Liver (tissue), 9 donors: ENCODE results near the gene BCAS1. TPM values are rescaled to one million over a fixed set of nuclear protein-coding genes. Genes with fewer than 3 reads are reported as not detected.

Experiments used
- DNase-seq: peaks from one replicate; pipeline ENCODE4 v3.0.0-alpha.2; 2017; ENCODE audit warnings: low spot score
- H3K27ac ChIP-seq, 2 donors: one replicate each; pipeline ENCODE4 v1.7.0; 2013; ENCODE audit warnings: inconsistent platforms in 2 of 2, low read length in 2 of 2, control low read depth in 1 of 2, low read depth in 1 of 2, mild to moderate bottlenecking in 1 of 2
- H3K27me3 ChIP-seq, 4 donors: one replicate each; pipeline versions ENCODE4 v1.6.1 to v1.7.0; 2013; ENCODE audit warnings: low read length in 3 of 4, inconsistent platforms in 1 of 4, mild to moderate bottlenecking in 1 of 4, moderate library complexity in 1 of 4; ENCODE audit not compliant: control insufficient read depth in 4 of 4, insufficient read depth in 4 of 4
- H3K36me3 ChIP-seq, 4 donors: one replicate each; pipeline versions ENCODE4 v1.6.1 to v1.7.0; 2013; ENCODE audit warnings: low read length in 3 of 4, mild to moderate bottlenecking in 3 of 4, low read depth in 1 of 4, moderate library complexity in 1 of 4; ENCODE audit not compliant: control insufficient read depth in 4 of 4, insufficient read depth in 3 of 4
- H3K4me1 ChIP-seq, 4 donors: one replicate each; pipeline versions ENCODE4 v1.6.1 to v1.7.0; 2013; ENCODE audit warnings: low read length in 3 of 4, mild to moderate bottlenecking in 3 of 4, moderate library complexity in 1 of 4; ENCODE audit not compliant: control insufficient read depth in 4 of 4, insufficient read depth in 4 of 4
- H3K4me3 ChIP-seq, 3 donors: one replicate each; pipeline versions ENCODE4 v1.6.1 to v1.7.0; 2013; ENCODE audit warnings: low read length in 3 of 3, control low read depth in 1 of 3, low read depth in 1 of 3, mild to moderate bottlenecking in 1 of 3
- H3K9ac ChIP-seq, 2 donors: one replicate each; pipeline ENCODE4 v1.7.0; 2013; ENCODE audit warnings: low read length in 2 of 2, mild to moderate bottlenecking in 2 of 2, moderate library complexity in 2 of 2, control low read depth in 1 of 2, low read depth in 1 of 2
- H3K9me3 ChIP-seq, 4 donors: one replicate each; pipeline versions ENCODE4 v1.6.1 to v1.7.0; 2013; ENCODE audit warnings: low read length in 3 of 4; ENCODE audit not compliant: control insufficient read depth in 4 of 4
- ATF3 ChIP-seq: IDR thresholded peaks from 2 replicates; pipeline ENCODE4 v1.6.1; 2016; ENCODE audit warnings: antibody characterized with exemption
- CTCF ChIP-seq: fragments of 150-350 bp; IDR thresholded peaks from 2 replicates; pipeline ENCODE4 v1.5.1; 2017; ENCODE audit warnings: improper control_type of control experiment, low read depth, low read length; ENCODE audit not compliant: missing input control
- FOXA2 ChIP-seq: IDR thresholded peaks from 2 replicates; pipeline ENCODE4 v1.6.1; 2016; ENCODE audit warnings: antibody characterized with exemption
- HNF4A ChIP-seq, 2 donors: conservative IDR thresholded peaks; 2 replicates each; pipeline ENCODE4 v1.6.1; 2016; ENCODE audit warnings: antibody characterized with exemption in 2 of 2, mild to moderate bottlenecking in 2 of 2
- HNF4G ChIP-seq: IDR thresholded peaks from 2 replicates; pipeline ENCODE4 v1.6.1; 2016; ENCODE audit warnings: antibody characterized with exemption
- JUND ChIP-seq, 2 donors: IDR thresholded peaks; 2 replicates each; pipeline ENCODE4 v1.6.1; 2016; ENCODE audit warnings: antibody characterized with exemption in 2 of 2
- NR2F2 ChIP-seq: IDR thresholded peaks from 2 replicates; pipeline ENCODE4 v1.6.1; 2016; ENCODE audit warnings: antibody characterized with exemption
- REST ChIP-seq: IDR thresholded peaks from 2 replicates; pipeline ENCODE4 v1.6.1; 2016; ENCODE audit warnings: antibody characterized with exemption, mild to moderate bottlenecking
- TAF1 ChIP-seq: conservative IDR thresholded peaks from 2 replicates; pipeline ENCODE4 v1.6.1; 2016; ENCODE audit warnings: antibody characterized with exemption, mild to moderate bottlenecking
- WGBS: extraction: QIAGEN DNeasy Blood & Tissue Kit; methylation state at CpG from one replicate; pipeline ENCODE4 v1.1.7; 2013; 5-methylcytosine and 5-hydroxymethylcytosine counted together
- polyA plus RNA-seq, 2 donors: library from polyadenylated mRNA; stranded (reverse) in 1 of 2; unstranded in 1 of 2; fragments of 200-250 nt in 1 of 2; fragments of >200 nt in 1 of 2; fragmentation: Nextera tagmentation in 1 of 2; extraction: Ambion mirVana in 1 of 2; gene quantifications; one replicate each; pipeline versions ENCODE4 v1.2.1 to v1.2.3, GENCODE V29; 2013 to 2015
- total RNA-seq, 2 donors: library from RNA; depleted of rRNA; stranded (reverse); fragments of >200 nt; gene quantifications; one replicate each; pipeline ENCODE4 v1.2.3, GENCODE V29; 2014
- donor health status: healthy.
- donor health status: healthy.
- donor health status: healthy.
- donor health status: healthy.
- donor health status: healthy.

The BCAS1 gene
- total and polyA plus RNA-seq, 4 donors, result under 0.01 to 0.93 (median 0.04) TPM

GRCh38 chr20:53986037-53986650, 84.2 kb downstream of the BCAS1 start:
- DNase-seq, result no peak
- Histone ChIP-seq H3K27me3 (no peaks in the 10 kb centered on the region), H3K9ac (no peak overlapping the region), H3K27ac (no peak overlapping the region), H3K36me3 (no peaks in the 10 kb centered on the region), H3K4me1 (no peaks in the 10 kb centered on the region), H3K4me3 (no peak overlapping the region), H3K9me3 (no peaks in the 10 kb centered on the region)
- TF ChIP-seq HNF4G, result no peak
- TF ChIP-seq JUND (IDR thresholded peaks at IDR 0.05), result no peak
- WGBS, result 77% methylated on average over 4 of the region's 4 CpGs

DNA sequence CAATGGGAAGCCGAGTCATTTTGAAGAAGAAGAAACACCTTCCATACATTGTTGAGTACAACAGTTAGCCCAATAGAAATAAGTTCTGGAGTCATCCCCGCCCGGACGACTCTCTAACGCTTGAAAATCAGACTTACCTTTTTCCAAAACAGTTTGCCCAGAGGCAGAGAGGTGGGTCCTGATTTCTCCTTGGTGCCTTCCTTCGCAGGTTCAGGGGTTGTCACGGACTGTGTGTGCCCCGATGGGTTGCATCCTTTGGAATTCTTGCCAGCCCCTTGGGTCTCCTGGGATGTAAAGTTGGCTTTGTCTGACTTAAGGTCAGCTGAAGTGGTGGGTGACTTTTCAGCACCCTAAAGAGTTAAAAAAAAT, 85.3 kb downstream of the BCAS1 start:
- TF ChIP-seq HNF4A (conservative IDR thresholded peaks at IDR 0.05) (no peak), ATF3 (no peak), REST (no peak), FOXA2 (no peak), TAF1 (no peak), CTCF (no peak), HNF4G (no peak), NR2F2 (no peak)
- Histone ChIP-seq H3K4me3 (no peak overlapping the region), H3K36me3 (no peaks in the 10 kb centered on the region), H3K9ac (no peak overlapping the region), H3K4me1 (no peaks in the 10 kb centered on the region), H3K9me3 (no peaks in the 10 kb centered on the region), H3K27ac (no peak overlapping the region), H3K27me3 (no peaks in the 10 kb centered on the region)
- DNase-seq, result no peak
- WGBS, result 91% methylated on average over 8 of the region's 8 CpGs

DNA sequence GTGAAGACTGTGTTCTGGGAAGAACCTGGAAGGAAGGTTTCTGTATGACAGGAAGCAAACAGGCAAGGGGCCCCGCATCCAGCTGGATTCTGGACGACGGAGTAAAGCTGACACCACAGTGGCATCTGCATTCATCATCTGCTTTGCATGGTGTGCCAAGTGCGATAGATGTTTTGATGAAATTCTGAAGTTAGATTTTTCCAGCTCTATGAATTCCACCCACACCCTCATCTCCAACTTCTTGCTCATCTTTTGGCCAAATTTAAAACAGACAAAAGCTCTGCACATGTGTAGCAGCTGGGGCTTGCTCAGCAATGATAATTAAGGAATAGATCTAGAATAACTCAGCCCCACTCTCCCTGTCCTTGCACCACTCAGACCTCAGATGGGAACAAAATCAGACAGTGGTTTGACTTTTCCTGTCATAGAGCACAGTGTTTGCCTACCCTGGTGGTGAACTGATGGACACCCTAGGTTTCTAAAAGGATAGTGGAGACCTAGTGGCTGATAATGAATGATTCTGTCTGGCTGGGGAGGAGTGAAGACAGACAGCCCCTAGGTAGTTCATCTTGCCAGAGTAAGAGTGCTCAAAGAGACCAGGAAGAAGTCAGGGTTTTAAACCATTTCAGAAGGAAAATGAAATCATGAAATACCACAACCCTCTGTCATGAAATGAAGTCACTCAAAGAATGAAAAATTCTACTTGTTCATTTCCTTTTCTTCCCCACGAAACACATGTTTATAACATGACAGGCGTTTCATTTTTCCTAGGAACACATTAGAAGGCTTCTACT, 85.8 kb downstream of the BCAS1 start:
- no peak for TF ChIP-seq HNF4G
- no peaks in the 10 kb centered on the region for H3K4me1 ChIP-seq
- H3K4me3 ChIP-seq, result no peak overlapping the region
- no peak overlapping the region for H3K27ac ChIP-seq
- no peaks in the 10 kb centered on the region for H3K9me3 ChIP-seq
- H3K27me3 ChIP-seq, result no peaks in the 10 kb centered on the region
- DNase-seq, result no peak
- no peaks in the 10 kb centered on the region for H3K36me3 ChIP-seq
- H3K9ac ChIP-seq, result no peak overlapping the region
- 76% methylated on average over 6 of the region's 6 CpGs for WGBS
